Astrocyte (in vitro differentiated cells and primary cell): Measurements from ENCODE around the gene MRPL28.

ENCODE experiments used
- CTCF ChIP-seq: IDR thresholded peaks from 2 replicates; pipeline ENCODE4 v1.5.1; 2011; ENCODE audit warnings: low read depth, mild to moderate bottlenecking, inconsistent platforms, low read length, moderate library complexity; ENCODE audit not compliant: insufficient read depth
- EZH2 ChIP-seq: IDR thresholded peaks from 2 replicates; pipeline ENCODE4 v1.6.1; 2012; ENCODE audit warnings: mild to moderate bottlenecking, low read length, inconsistent platforms; ENCODE audit not compliant: insufficient read depth

- TF ChIP-seq CTCF (no peak), EZH2 (no peak)
Measured at GRCh38 chr16:373848-374615, 3.7 kb upstream of the MRPL28 start.
